GM21423 (cell line): Measurements from ENCODE around the gene CADM1.

Experiments
- ATAC-seq: cut with Tn5 transposase; IDR thresholded peaks from one replicate; pipeline ENCODE4 v1.9.1; 2021; ENCODE audit warnings: mild to moderate bottlenecking, moderate library complexity; ENCODE audit not compliant: unreplicated experiment

Gene CADM1

GRCh38 chr11:115363426-115363825, 140.8 kb downstream of the CADM1 start:
- no peak for ATAC-seq

GRCh38 chr11:115362997-115363396, 141.2 kb downstream of the CADM1 start:
- no peak for ATAC-seq

- no peak for ATAC-seq
These were observed 143.2 kb downstream of the CADM1 start for GRCh38 chr11:115361025-115361424.

- no peak for ATAC-seq
These were observed 143.9 kb downstream of the CADM1 start for GRCh38 chr11:115360186-115360824.

GRCh38 chr11:115357066-115357465, 147.1 kb downstream of the CADM1 start:
- no peak for ATAC-seq

- no peak for ATAC-seq
These were observed 151.3 kb downstream of the CADM1 start for GRCh38 chr11:115352805-115353485.

- no peak for ATAC-seq
These were observed 154.7 kb downstream of the CADM1 start for GRCh38 chr11:115349335-115350017.

- ATAC-seq, result no peak
These were observed 155.8 kb downstream of the CADM1 start for GRCh38 chr11:115348416-115348815.

GRCh38 chr11:115347106-115347505, 157.1 kb downstream of the CADM1 start:
- no peak for ATAC-seq

- ATAC-seq, result no peak
These were observed 158.4 kb downstream of the CADM1 start for GRCh38 chr11:115345840-115346239.

GRCh38 chr11:115345361-115345760, 158.9 kb downstream of the CADM1 start:
- ATAC-seq, result no peak

- no peak for ATAC-seq
These were observed 159.4 kb downstream of the CADM1 start for GRCh38 chr11:115344846-115345245.

- ATAC-seq, result no peak
These were observed 162.1 kb downstream of the CADM1 start for GRCh38 chr11:115342142-115342541.

- ATAC-seq, result no peak
These were observed 163.3 kb downstream of the CADM1 start for GRCh38 chr11:115340874-115341273.

GRCh38 chr11:115338476-115338875, 165.7 kb downstream of the CADM1 start:
- no peak for ATAC-seq

GRCh38 chr11:115334932-115335788, 169.1 kb downstream of the CADM1 start:
- no peak for ATAC-seq

GRCh38 chr11:115333949-115334348, 170.3 kb downstream of the CADM1 start:
- no peak for ATAC-seq

- ATAC-seq, result no peak
These were observed 171.1 kb downstream of the CADM1 start for GRCh38 chr11:115333121-115333520.

- ATAC-seq, result no peak
These were observed 173.3 kb downstream of the CADM1 start for GRCh38 chr11:115330684-115331482.

- no peak for ATAC-seq
These were observed 177.7 kb downstream of the CADM1 start for GRCh38 chr11:115326526-115326925.
